Measurements from ENCODE around the gene UTP15. TPM values are rescaled to one million over a fixed set of nuclear protein-coding genes. Genes with fewer than 3 reads are reported as not detected.

UTP15 gene
- total RNA-seq, 2 donors from 2014 or later, result 25.7 to 44.8 TPM

- ATAC-seq, result no peak
- Mint-ChIP-seq H3K9me3 (no peaks in the 10 kb centered on the region), H3K27ac (no peak overlapping the region), H3K36me3 (no peaks in the 10 kb centered on the region)
- DNase-seq (ENCODE audit: low spot score in 2 of 2), result no peak
Measured at GRCh38 chr5:73631500-73631899, 66.0 kb downstream of the UTP15 start.

Other genes starting within 250 kb of the UTP15 start
- under 1 TPM in 1 of 2 donors, not detected in 1; 0.78 TPM for gene FOXD1, start 117.0 kb upstream of the UTP15 start, total RNA-seq
- 100 to 1,000 TPM; 971 TPM for gene BTF3, start 67.3 kb upstream of the UTP15 start, total RNA-seq
- 10 to 100 TPM; 21.1 to 39.9 TPM for gene ANKRA2, start 104 bp upstream of the UTP15 start, total RNA-seq
- under 1 TPM in 1 of 2 donors, not detected in 1; 0.05 TPM for gene ARHGEF28, start 60.5 kb downstream of the UTP15 start, total RNA-seq